Dendritic cell treated with granulocyte-macrophage colony-stimulating factor and Interleukin-4, amounts not matched to agents 40 ng/mL and 50 ng/mL, for 4 days (primary cell): ENCODE data around the gene SCYGR3.

Experiments
- H3K27ac Mint-ChIP-seq: one replicate; pipeline ENCODE4 v1.8.0; 2022; ENCODE audit warnings: mild to moderate bottlenecking, mixed read lengths
- H3K27me3 Mint-ChIP-seq: one replicate; pipeline ENCODE4 v1.8.0; 2022; ENCODE audit warnings: mild to moderate bottlenecking, mixed read lengths
- H3K36me3 Mint-ChIP-seq: one replicate; pipeline ENCODE4 v1.8.0; 2022; ENCODE audit warnings: low read depth, mixed read lengths
- H3K4me1 Mint-ChIP-seq: one replicate; pipeline ENCODE4 v1.8.0; 2022; ENCODE audit warnings: low read depth, mixed read lengths
- H3K4me3 Mint-ChIP-seq: one replicate; pipeline ENCODE4 v1.8.0; 2022; ENCODE audit warnings: mild to moderate bottlenecking, moderate library complexity, mixed read lengths
- H3K9me3 Mint-ChIP-seq: one replicate; pipeline ENCODE4 v1.8.0; 2022; ENCODE audit warnings: mixed read lengths
- intact Hi-C: fragments of 100-400 bp; cut with micrococcal nuclease; formaldehyde crosslinking; loops from one replicate; pipeline ENCODE4 v1.15.0; 2022

SCYGR3 gene

GRCh38 chr2:227566012-227566411, 48.6 kb downstream of the SCYGR3 start:
- no peak overlapping the region for H3K27ac Mint-ChIP-seq
- no peaks in the 10 kb centered on the region for H3K4me1 Mint-ChIP-seq
- peaks cover 30% of the 10 kb centered on the region for H3K36me3 Mint-ChIP-seq
- no peak overlapping the region for H3K4me3 Mint-ChIP-seq
- intact Hi-C loops = no loop called here
- no peaks in the 10 kb centered on the region for H3K27me3 Mint-ChIP-seq
- H3K9me3 Mint-ChIP-seq = no peaks in the 10 kb centered on the region

GRCh38 chr2:227565080-227565479, 49.6 kb downstream of the SCYGR3 start:
- Mint-ChIP-seq H3K9me3 (no peaks in the 10 kb centered on the region), H3K27ac (no peak overlapping the region), H3K27me3 (no peaks in the 10 kb centered on the region), H3K4me3 (no peak overlapping the region), H3K36me3 (peaks cover 34% of the 10 kb centered on the region), H3K4me1 (no peaks in the 10 kb centered on the region)
- intact Hi-C loops = no loop called here
